Left forelimb (tissue), 1 donor: ENCODE measurements around the gene ZNF516.
A peak's percentile ranks its signal among the peaks of the same experiment; 100 is the strongest.

Source experiments
- DNase-seq: peaks from one replicate; pipeline ENCODE4 v3.0.0-alpha.2; 2018; ENCODE audit warnings: low spot score

ZNF516 gene

DNA sequence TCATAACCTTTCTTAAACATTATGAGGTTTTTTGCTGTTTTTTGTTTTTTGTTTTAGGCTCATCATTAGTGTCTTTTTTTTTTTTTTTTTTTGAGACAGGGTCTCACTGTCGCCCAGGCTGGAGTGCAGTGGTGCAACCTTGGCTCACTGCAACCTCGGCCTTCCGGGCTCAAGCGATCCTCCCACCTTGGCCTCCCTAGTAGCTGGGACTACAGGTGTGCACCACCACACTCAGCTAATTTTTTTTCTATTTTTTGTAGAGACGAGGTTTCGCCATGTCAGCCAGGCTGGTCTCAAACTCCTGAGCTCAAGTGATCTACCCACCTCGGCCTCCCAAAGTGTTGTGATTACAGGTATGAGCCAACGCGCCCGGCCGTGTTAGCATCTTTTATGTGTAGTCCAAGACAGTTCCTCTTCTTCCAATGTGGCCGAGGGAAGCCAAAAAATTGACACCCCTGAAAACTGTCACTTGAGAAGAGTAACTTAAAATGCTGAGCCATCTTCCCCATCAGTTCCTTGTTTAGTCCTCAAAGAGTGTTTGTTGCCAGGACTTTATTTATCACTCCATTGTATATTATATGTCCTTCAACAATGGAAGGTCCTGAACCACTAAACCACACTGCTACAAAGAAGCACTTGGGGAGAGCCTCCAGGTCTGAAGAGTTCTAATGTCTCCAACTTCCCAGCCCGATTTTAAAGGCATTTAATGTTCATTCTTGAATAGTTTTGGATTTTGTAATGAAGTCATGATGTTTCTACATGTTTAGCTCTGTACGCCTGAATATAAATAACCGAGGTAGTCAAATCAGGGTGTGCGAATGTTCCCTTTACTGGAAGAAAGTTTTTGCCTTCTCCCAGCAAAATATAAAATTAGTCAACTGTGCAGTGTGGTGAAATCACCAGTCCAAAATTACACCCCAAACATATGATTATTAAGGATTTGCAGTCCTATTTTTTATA lies 26.4 kb downstream of the ZNF516 start:
- DNase-seq, result no peak

DNA sequence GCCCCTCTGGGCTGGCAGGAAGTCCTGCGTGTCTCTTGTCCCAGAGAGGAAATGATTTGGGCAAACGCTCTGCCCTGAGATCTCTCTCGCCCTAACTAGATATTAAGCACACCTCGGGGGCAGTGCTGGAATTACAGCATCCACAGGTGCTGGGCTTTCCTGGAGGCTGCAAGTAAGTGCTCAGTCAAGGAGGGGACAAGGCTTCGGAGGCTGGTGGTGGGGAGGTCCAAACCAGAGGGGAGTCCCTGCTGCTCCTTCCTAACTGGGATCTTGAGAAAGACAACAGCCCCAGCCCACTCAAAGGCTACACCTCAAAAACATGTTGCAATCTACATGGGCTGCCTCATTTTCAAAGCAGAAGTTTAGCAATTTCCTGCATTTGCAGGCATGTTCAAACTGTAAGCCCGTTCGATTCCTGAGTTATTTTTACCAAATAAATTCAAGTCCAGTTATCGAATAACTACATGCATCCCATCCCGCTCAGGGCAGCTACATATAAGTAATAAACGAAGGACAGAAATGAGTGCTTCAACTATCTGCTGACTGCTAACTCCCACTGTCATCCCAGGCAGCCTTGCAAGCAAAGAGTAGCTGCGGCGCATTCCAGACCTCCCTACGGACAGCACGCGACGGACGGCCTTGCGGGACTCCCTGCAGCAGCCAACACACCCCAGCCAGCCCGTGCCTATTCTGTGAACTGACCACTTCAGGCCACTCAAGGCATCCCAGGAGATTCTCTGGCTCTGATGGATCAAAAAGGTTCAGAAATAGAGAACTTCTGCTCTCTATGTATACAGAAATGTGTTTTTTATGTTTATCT lies 27.5 kb downstream of the ZNF516 start:
- no peak for DNase-seq

DNA sequence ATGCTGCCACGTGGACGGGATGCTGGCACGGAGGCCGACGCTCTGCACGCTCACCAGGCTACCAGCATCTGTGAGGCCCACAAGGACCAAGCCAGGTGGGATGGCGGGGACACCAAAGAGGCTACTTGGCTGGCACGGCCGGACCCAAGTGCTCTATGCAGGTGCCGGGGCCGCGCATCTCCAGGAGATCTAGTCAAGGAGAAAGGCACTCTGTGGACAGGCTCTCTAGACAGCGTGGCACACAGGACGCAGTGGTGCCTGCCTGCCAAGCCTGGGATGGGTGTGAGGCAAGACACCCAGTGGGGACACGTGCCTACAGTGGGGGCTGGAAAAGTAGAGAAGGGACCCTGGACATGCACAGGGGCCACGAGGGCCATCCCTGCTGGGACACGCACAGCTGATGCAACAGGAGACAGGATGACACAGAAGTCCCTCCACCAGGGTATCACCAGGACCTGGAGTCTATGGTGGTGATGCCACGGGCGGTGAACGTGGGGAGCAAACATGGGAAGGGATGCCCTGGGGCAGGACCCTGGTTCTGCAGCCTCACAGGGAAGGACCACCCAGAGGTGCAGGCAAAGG lies 28.5 kb downstream of the ZNF516 start:
- DNase-seq, result no peak

DNA sequence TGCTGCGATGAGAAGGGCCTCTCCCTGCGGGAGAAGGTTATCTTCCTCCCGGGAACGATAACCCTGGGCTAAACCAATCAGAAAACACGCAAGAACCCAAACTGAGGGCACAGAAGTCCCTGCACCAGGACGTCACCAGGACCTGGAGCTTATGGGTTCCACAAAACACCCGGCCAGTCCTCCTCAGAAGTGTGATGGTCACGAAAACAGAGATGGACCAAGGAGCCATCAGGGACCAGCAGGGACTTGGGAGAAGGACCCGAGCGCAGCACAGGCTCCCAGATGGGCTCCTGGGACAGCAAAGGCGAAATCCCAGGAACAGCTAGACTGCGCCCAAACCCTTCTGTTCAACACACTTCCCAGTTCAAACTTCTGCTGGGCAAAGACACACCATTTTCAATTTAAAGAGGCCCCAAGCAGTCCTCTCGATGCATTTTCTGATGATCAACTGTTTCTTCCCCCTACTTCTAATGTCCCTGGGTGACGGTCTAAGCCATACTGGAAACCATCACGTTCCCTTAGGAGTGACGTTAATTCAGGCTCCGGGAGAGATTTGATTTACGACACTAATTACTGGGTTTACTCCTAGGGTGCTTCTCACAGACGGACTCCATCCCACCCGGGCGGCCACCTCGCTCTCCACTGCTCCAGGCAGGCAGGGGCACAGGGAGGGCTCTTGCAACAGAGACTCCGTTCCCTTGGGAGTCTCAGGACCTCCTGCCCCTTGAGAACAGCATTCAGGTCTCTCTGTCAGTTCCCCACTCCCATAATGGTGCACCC lies 29.2 kb downstream of the ZNF516 start:
- no peak for DNase-seq

DNA sequence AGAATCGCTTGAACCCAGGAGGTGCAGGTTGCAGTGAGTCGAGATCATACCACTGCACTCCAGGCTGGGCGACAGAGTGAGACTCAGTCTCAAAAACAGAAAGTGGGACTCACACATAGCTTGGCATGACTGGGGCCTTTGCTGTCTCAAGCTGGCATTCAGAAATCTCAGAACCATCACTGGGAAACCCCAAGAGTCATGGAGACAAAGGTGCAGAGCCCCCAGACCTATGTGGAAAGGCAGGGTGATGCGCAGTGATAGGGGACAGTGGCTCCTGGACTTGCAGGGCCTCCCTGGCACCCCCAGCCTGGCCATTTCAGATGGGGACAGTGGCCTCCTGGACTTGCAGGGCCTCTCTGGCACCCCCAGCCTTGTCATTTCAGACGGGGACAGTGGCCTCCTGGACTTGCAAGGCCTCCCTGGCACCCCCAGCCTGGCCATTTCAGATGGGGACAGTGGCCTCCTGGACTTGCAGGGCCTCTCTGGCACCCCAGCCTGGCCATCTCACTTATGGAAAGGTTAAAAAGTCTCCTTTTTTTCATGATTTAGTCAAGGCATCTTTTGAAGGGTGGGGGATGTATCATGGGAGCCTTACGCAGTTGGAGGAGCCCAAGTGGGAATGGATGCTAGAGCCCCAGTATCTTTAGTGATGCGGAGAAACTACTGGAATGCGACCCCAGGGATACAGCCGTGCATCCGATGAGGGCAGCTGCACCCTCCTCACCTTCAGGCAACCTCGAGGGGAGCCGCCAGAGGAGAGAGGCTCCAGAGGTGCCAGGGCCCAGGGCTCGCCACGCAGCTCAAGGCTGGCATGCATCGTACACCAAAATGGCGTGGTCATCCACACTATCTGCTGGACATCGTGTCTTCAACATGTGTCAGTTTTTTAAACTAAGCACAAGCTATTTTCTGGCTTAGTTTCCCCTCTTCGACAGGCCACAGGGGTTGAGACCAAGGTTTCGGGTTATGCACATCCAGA lies 30.5 kb downstream of the ZNF516 start:
- DNase-seq, result no peak

DNA sequence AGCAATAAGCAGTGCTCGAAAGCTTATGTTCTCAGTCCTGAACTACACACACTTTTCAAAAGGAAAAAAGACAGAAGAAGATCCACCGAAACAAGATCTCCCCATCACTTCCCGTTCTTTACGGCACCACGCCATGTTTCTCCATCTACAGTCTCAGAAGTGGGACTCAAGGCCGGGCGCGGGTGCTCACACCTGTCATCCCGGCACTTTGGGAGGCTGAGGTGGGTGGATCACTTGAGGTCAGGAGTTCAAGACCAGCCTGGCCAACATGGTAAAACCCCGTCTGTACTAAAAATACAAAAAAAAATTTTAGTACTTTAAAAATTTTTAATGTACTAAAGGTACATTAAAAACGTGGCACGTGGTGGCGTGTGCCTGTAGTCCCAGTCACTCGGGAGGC lies 31.2 kb downstream of the ZNF516 start:
- DNase-seq, result no peak

DNA sequence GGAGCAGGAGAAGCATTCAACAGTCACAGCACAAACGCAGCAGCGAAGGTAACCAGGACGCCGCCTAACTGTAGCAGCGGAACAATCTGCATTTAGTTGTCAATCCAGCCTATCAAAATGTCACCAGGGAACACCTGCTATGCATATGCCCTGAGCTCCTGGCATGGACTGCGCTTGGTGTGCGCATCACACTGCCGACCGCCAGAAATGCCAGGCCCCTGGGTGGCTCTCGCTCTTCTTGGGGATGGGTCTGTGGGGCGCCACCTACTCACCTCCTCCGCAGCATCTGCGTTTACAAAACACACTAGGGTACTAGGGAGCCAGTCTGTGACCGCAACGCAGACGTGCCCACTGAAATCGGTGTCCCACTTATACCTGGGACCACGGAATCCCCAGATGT lies 31.7 kb downstream of the ZNF516 start:
- DNase-seq, result no peak

DNA sequence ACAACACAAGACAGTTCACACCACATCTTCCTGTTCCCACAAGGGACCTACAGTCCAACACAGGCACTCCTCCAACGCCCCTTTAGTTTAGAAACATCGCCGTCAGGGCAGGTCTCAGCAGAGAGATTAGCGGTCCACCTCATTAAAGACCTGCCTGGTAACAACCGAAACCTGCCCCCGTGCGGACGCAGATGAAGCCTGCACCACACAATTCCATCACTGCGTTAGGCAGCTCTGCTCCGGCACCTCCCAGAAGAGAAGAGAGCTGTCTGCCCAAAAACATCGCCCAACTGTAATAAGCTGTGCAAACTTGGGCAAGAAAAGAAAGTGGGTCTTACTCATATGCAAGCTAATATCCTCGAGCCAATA lies 32.7 kb downstream of the ZNF516 start:
- DNase-seq, result no peak

DNA sequence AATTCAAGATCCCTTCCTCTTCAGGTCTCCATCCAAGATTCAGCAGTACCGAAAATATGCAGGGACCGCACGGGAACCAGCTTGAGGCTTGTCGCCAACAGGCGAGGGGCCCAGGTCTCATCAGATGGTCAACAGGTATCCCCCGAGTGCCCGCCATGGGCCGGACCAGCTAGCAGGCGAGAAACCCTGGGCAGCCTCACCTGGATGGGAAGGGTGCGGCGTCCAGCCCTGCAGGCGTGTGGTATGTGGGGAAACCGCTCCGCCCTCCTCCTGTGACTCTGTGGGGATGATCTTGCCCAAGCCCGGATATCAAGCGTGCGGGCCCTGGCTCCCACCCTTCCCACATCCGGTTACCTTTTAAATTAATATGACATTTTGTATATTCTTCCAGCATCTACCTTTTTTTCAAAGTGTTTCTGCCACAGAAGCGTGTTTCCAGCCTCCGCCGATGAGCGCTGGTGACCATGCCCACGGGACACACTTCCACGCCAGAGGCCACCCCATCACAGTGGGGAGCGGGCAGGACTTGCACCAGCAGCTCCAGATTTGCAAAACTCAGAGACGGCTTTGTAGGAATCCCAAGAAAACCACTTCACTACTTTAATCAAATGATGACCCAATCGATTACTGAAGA lies 33.2 kb downstream of the ZNF516 start:
- no peak for DNase-seq

DNA sequence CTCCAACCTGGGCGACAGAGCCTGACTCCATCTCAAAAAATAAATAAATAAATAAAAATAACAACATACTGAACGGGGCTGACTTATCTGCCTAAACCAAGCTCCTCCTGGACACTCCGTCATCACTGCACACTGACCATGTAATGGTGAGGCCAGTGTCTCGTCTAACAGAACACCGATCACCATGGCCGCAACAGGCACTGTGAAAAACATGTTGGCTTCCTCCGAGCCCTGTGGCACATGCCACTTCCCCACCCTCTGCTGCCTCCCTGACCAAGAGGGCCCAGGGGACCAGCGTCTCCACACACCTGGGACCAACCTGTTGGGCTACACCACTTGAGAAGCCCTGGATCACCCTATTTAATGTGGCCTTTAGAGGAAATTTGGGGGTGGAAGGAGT lies 33.9 kb downstream of the ZNF516 start:
- no peak for DNase-seq

DNA sequence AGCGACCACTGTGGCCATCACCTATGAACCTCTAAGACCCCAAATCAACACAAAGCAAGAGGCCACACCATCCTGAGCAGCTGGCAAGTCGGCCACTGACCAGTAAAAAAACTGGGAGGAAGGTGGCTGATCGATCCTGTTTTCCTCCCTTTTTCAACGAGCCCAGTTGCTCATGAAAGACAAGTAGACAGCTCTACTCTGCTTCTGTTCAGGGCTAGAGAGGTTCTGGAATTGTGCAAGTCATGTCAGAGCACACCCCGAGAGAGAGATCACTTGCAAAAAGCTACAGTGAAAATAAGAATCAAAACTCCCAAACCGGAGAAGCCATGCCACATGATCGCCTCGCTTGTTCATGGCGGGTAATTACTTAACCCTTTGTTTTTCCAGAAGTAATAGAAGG lies 34.6 kb downstream of the ZNF516 start:
- DNase-seq, result no peak

DNA sequence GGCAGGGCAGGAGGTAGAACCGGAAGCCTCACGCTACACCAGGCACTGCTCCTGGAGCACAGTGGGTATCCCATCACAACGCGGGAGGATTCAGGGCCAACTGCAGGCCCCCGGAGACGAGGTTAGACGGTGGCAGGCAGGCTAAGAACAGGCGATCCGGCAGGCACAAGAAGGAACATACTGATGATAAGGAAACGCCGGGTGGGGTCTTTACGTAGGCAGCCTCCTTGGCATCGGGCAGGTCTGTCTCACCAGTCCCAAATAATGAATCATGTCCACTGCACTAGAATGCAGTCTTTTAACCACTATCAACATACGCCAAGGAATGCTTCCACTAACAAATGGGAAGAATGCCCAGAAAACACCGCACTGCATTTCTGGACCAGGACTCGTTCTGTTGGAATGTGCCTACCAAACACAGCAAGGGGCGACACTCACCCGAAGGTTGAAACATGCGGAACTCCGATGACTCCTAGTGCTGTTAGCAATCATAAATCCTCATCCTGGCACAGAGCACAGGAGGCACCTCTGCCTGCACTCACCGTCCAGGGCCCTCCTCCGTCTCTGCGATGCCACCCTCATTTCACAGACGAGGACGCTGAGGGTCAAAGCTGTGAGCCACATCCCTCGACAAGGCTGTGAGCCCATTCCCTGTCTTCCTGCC lies 35.2 kb downstream of the ZNF516 start:
- no peak for DNase-seq

DNA sequence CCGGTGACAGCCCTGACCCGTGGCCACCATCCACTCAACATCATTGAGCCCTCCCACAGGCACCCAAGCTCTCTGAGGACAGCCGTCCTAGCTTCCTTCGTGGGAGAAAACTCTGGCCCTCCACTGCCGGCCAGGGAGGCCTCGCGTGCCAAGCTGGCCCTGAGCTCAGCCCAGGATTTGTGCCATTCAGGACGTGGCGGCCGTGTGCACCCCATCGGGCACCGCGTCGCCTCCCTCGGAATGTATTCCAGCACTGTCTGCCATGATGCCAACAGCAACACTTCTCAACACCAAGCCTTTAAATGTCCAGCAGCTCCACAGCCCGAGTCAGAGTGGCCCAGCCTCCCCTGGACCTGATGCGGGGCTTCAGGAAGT lies 35.7 kb downstream of the ZNF516 start:
- no peak for DNase-seq

DNA sequence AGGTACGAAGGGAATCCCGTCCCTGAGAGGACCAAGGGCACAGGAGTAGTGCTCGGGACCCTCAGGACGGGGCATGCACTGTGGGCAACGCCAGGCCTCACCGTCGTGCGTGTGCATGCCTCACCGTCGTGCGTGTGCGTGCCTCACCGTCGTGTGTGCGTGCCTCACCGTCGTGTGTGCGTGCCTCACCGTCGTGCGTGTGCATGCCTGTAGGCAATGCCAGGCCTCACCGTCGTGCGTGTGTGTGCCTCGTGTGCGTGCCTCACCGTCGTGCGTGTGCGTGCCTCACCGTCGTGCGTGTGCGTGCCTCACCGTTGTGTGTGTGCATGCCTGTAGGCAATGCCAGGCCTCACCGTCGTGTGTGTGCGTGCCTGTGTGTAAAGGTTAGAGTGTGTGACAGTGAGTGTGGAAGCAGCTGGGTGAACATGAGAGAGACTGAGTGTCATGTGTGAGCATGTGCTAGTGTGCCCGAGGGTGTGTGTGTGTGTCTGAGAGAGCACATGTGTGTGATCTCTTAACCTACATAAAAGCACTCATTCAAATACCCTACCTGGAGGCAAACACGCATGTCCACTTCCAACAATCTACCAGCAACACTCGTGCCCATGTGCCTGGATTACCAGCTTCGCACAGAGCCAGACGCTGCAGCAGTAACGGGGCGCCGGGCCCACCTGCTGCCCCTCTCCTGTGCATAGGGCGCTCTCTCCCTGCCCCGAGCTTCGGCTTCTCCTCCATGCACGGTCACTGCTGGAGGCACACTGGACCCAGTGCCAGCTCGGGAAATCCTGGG lies 36.3 kb downstream of the ZNF516 start:
- DNase-seq, result peak; percentile 25

DNA sequence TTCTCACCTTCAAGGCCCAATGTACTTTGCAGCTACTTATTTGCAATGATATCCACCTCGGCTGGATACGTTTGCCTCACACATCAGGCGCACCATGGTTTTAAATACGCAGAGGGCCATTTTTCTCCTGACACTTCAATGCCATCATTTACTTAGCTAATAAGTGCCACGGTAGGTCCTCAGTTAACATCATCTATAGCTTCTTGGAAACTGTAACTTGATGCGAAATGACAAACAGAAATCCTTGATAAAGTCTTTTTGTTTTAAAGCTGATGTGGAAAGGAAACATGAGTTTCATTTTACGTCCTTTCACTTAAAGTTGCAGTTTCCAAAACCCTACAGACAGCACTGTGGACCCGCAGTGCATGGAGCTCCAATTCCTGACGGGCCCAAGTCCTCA lies 37.1 kb downstream of the ZNF516 start:
- no peak for DNase-seq

DNA sequence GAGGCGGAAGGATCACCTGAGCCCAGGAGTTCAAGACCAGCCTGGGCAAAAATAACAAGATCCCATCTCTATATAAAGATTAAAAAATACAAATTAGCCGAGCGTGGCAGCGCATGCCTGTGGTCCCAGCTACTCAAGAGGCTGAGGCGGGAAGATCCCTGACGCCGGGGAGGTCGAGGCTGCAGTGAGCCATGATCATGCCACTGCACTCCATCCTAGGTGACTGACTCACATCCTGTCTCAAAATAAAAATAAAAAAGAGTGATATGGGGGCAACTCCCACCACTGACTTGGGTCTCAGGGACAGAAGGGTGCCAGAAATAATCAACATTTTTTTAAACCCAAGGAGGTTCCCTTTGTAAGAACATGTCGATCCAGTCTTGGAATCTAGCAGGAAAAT lies 37.6 kb downstream of the ZNF516 start:
- DNase-seq, result peak; percentile 26

DNA sequence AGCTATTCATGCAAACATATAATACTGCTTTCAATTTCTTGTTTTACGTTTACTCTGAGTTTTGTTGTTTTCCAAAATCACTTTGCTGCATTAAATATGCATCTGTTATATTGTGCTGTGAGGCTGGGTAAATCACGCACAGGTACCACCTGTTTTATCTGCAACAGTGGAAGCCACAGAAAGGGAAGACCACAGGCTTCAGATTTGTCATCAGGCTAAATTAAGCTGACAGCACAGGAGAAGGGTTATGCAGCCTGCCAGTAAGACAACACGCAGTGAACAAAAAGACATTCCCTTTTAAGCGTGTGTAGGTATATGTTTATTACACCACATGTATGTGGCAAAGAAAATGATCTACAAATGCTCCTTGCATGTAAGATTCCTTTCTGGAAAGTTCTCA lies 38.2 kb downstream of the ZNF516 start:
- no peak for DNase-seq

DNA sequence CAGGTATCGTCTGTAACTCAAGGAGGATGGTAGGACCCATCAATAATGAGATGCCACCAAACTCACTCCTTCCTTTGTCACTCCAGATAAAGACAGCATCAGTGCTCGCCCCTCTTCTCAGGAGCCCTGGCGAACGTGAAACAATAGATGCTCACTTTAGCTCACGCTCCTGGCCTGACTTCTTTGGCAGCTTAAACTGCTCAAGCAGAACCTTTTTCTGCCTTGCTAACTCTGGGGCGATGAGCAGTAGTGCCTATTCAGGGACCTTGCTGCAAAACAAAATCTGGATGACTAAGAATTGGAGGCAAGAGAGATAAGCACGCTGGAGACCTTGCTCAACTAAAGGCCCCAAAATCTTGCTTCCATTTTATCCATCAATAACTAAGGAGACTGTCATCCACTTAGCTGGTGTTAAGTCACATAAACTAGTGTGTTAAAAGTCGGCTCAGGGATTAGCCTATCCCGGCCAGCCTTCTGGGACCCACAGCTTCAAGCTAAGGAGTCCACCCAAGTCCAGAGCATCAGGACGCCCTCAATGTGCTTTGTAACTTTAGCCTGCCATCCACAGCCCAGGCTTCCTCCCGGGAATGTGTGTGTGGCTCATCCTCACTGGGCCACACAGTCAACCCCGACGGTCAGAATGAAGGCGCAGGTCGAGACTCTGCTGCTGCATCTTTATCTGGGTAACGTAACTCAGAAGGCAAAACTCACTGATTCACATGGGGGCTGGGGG lies 38.9 kb downstream of the ZNF516 start:
- DNase-seq, result no peak
